H1 (cell line): ENCODE measurements around the gene WNK2.

Experiments used
- ATF2 ChIP-seq: IDR thresholded peaks from 2 replicates; pipeline ENCODE4 v1.6.1; 2012; ENCODE audit warnings: low read length, inconsistent platforms
- BCL11A ChIP-seq, 2 experiments: IDR thresholded peaks; one replicate each; pipeline ENCODE4 v1.6.1; 2011; ENCODE audit warnings: low read depth in 2 of 2, low read length in 2 of 2, mild to moderate bottlenecking in 2 of 2
- CEBPB ChIP-seq: IDR thresholded peaks from 2 replicates; pipeline ENCODE4 v1.6.1; 2012; ENCODE audit warnings: low read depth, low read length
- CTCF ChIP-seq, 3 experiments: IDR thresholded peaks; 1 replicate in 2 of 3; 2 replicates in 1 of 3; pipeline versions ENCODE4 v1.5.1 to v1.6.1; 2011; ENCODE audit warnings: low read length in 3 of 3, mild to moderate bottlenecking in 3 of 3, inconsistent platforms in 2 of 3, low read depth in 1 of 3, moderate library complexity in 1 of 3; ENCODE audit not compliant: insufficient read depth in 1 of 3; ENCODE audit errors: control extremely low read depth in 1 of 3
- EP300 ChIP-seq, 2 experiments: IDR thresholded peaks; 1 replicate in 1 of 2; 2 replicates in 1 of 2; pipeline ENCODE4 v1.6.1; 2011 to 2012; ENCODE audit warnings: low read depth in 2 of 2, low read length in 2 of 2, mild to moderate bottlenecking in 2 of 2, borderline replicate concordance in 1 of 2, inconsistent platforms in 1 of 2, moderate library complexity in 1 of 2
- EZH2 ChIP-seq: fragments of 200-600 bp; sonication (generic); IDR thresholded peaks from 2 replicates; pipeline ENCODE4 v1.7.1; 2012; ENCODE audit warnings: low read depth, mild to moderate bottlenecking, moderate library complexity, low read length, inconsistent platforms; ENCODE audit not compliant: severe bottlenecking
- GTF2F1 ChIP-seq: IDR thresholded peaks from 2 replicates; pipeline ENCODE4 v1.6.1; 2012; ENCODE audit warnings: low read depth, low read length, improper control_type of control experiment, borderline replicate concordance
- HDAC6 ChIP-seq: IDR thresholded peaks from one replicate; pipeline ENCODE4 v1.7.1; 2012; ENCODE audit warnings: low read depth, mild to moderate bottlenecking, inconsistent platforms, low read length, moderate library complexity
- NRF1 ChIP-seq: IDR thresholded peaks from 2 replicates; pipeline ENCODE4 v1.6.1; 2011; ENCODE audit warnings: mild to moderate bottlenecking, low read depth, low read length, improper control_type of control experiment
- POLR2A ChIP-seq, 2 experiments: IDR thresholded peaks; 1 replicate in 1 of 2; 2 replicates in 1 of 2; pipeline ENCODE4 v1.6.1; 2011; ENCODE audit warnings: low read depth in 2 of 2, low read length in 2 of 2, mild to moderate bottlenecking in 2 of 2; ENCODE audit errors: control extremely low read depth in 1 of 2

DNA sequence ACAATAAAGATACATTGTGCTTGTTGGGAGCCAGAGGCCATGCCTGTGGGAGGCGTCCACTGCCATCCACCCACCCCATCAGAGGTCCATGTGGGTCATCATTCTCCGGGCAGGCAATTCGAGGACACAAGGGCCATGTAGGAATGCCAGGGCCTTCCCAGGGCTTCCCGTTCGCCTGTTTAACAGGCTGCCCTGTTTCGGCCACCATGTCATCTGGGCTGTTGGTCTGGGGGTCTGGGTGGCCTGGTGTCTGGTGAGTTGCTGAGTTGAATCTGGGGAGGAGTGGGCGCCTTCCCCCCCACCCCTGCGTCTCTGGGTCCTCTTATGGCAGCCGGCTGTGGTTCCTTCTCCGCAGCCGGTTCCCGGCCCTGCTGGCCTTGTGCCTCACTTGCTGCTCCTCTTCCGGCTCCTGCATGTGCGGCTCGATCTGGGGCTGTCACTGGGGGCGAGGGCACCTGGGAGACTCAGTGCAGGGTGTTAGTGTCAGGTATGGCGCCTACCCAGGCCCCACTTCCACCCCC lies 117.4 kb downstream of the WNK2 start:
- TF ChIP-seq ATF2 = no peak
- no peak for TF ChIP-seq EP300 (IDR thresholded peaks at IDR 0.05; ENCODE audit: borderline replicate concordance in 1 of 2, low read depth in 2 of 2, low read length in 2 of 2)
- no peak for TF ChIP-seq CTCF (IDR thresholded peaks at IDR 0.05; ENCODE audit: control extremely low read depth in 1 of 3, insufficient read depth in 1 of 3, low read depth in 1 of 3, low read length in 3 of 3)
- TF ChIP-seq POLR2A (IDR thresholded peaks at IDR 0.05; ENCODE audit: control extremely low read depth in 1 of 2, low read depth in 2 of 2, low read length in 2 of 2) = no peak
- TF ChIP-seq HDAC6 = no peak
- TF ChIP-seq EZH2 = no peak
- no peak for TF ChIP-seq GTF2F1
- no peak for TF ChIP-seq NRF1
- no peak for TF ChIP-seq BCL11A (IDR thresholded peaks at IDR 0.05; ENCODE audit: low read depth in 2 of 2, low read length in 2 of 2)
- no peak for TF ChIP-seq CEBPB
